ENCODE results near the gene TRAPPC2B.

Gene TRAPPC2B

DNA sequence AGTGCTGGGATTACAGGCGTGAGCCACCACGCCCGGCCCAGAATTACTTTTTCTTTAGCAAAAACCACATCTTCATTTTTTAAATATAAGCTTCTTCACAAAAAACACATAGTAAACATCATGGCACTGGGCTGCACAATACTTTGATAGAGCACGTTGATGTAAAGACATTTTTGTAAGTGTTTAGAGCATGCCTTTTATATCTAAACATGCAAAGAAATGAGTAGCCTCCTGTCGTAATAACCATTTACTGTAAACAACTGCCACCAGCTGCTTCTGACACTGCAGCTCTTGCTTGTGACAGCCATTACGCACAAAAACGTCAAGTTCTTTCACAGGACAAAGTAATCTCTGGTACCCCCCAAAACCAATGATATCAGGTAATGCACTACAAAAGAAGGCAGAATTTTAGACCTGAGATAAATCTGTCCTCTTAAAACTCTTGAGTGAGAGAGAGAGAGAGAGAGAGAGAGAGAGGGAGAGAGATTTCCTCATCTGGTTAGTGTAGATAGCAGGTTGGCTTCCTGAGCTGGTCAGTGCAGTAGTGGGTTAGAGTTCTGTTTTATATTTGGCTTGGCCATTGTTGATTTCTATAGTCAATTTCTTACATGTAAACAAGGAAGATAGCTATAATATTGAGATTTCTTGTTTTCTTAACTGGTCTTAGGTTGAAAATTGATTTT lies 19.6 kb downstream of the TRAPPC2B start:
- in situ Hi-C loops (cut with MboI; ENCODE audit: low sequenced_read_pairs, unreplicated experiment) = no loop called here
- DNase-seq (ENCODE audit: low spot score) = no peak
- TF ChIP-seq, protein P1, sequence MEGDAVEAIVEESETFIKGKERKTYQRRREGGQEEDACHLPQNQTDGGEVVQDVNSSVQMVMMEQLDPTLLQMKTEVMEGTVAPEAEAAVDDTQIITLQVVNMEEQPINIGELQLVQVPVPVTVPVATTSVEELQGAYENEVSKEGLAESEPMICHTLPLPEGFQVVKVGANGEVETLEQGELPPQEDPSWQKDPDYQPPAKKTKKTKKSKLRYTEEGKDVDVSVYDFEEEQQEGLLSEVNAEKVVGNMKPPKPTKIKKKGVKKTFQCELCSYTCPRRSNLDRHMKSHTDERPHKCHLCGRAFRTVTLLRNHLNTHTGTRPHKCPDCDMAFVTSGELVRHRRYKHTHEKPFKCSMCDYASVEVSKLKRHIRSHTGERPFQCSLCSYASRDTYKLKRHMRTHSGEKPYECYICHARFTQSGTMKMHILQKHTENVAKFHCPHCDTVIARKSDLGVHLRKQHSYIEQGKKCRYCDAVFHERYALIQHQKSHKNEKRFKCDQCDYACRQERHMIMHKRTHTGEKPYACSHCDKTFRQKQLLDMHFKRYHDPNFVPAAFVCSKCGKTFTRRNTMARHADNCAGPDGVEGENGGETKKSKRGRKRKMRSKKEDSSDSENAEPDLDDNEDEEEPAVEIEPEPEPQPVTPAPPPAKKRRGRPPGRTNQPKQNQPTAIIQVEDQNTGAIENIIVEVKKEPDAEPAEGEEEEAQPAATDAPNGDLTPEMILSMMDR (IDR thresholded peaks at IDR 0.05; ENCODE audit: borderline replicate concordance, control extremely low read depth, extremely low read depth, insufficient read depth, missing control alignments) = no peak

DNA sequence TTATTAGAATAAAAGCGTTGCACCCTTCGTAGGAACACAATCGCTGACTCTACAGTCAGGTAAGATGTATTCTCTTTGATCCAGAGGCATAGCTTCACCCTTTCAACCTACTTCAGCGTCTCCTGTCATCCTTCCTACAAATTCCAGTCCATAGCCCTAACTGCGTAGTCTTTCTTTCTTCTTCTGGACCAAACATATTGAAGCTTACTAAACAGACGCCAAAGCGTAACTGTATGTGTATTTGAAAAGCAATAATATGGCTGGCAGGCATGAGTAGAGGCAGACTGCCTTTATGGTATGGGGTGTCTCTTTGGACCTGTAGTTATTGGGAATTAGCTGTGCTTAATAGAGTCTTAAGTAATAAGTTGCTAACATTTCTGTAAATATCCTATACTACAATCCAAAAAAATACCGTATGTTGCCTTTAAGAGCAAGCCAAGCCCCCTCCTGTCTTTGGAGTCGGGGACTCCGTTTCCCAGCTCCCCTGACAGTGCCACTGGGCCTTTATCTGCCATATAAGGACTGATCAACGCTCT lies 25.9 kb downstream of the TRAPPC2B start:
- in situ Hi-C loops (cut with MboI; ENCODE audit: low sequenced_read_pairs, unreplicated experiment) = no loop called here
- no peak for DNase-seq (ENCODE audit: low spot score)
- TF ChIP-seq, protein P1 (IDR thresholded peaks at IDR 0.05; ENCODE audit: borderline replicate concordance, control extremely low read depth, extremely low read depth, insufficient read depth, missing control alignments) = no peak

DNA sequence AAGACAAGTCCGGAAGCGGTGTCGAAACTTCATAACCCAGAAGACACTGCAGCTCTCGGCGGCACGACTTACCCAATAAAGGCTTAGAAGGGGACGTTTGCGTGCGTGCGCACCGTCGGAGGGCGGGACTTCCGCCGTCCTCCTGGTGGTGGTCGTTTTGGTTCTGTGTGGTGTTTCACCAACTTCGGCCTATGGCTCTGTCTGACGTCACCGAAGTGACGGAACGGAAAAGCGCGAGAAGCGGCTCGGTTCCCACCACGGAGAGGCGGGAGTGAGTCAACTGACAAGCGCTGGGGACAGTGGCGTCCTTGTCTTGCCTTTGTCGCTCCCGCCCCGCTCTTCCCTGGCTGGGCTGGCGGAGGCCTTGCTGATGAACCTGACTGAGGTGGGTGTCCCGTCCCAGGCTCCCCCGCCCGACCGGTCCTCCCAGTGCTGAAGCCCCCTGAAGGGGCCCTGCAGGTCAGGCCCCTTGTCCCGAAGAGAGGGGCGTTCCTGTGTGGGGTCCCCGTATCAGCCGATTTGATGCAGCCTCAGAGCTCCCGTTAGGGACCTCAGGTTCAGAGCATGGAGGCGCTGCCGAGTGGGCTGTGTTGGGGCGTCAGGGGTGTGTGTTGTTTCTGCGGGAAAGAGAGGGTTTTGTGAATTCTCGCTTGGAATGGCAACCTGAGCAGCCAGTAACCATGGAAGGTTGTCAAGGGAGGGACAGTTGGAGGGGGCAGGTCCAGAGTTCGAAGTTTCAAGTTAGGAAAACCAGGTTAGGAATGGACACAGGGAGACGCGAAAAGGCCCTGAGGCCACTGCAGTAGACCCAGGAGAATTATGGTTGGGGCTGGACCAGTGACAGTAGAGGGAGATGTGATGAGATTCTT lies 26.6 kb downstream of the TRAPPC2B start, which contains the start of gene ZNF548:
TSS of gene ZNF548 (plus strand) at position 125 of the 869 bp plus-strand sequence. CDS start at position 371, 246 bp downstream.
- DNase-seq (ENCODE audit: low spot score) = peak; percentile 93
- in situ Hi-C loops (cut with MboI; ENCODE audit: low sequenced_read_pairs, unreplicated experiment) = no loop called here
- TF ChIP-seq, protein P1 (IDR thresholded peaks at IDR 0.05; ENCODE audit: borderline replicate concordance, control extremely low read depth, extremely low read depth, insufficient read depth, missing control alignments) = no peak

DNA sequence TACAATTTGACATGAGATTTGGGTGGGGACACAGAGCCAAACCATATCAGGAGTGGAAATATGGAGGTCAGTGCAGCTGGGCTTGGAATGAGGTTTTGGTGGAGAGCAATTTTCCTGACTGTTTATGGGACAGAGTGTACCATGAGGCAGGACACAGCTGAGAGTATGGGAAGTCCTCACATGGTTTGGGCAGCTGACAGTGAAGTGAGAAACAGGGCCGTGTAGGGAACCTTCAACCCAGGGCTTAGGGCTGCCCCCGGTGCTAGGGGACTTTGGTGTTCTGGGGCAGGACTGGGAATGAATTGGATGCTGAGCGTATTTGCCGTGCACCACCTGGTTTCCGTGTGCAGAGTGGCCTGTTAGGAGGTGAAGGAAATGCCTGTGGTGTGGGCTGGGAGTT lies 32.4 kb downstream of the TRAPPC2B start:
- DNase-seq (ENCODE audit: low spot score) = no peak
- in situ Hi-C loops (cut with MboI; ENCODE audit: low sequenced_read_pairs, unreplicated experiment) = no loop called here
- TF ChIP-seq, protein P1 (IDR thresholded peaks at IDR 0.05; ENCODE audit: borderline replicate concordance, control extremely low read depth, extremely low read depth, insufficient read depth, missing control alignments) = no peak

DNA sequence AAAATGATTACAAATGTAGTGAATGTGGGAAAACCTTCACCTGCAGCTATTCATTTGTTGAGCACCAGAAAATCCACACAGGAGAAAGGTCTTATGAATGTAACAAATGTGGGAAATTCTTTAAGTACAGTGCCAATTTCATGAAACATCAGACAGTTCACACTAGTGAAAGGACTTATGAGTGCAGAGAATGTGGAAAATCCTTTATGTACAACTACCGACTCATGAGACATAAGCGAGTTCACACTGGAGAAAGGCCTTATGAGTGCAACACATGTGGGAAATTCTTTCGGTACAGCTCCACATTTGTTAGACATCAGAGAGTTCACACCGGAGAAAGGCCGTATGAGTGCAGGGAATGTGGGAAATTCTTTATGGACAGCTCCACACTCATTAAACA lies 35.5 kb downstream of the TRAPPC2B start:
- TF ChIP-seq, protein P1 (IDR thresholded peaks at IDR 0.05; ENCODE audit: borderline replicate concordance, control extremely low read depth, extremely low read depth, insufficient read depth, missing control alignments) = no peak
- in situ Hi-C loops (cut with MboI; ENCODE audit: low sequenced_read_pairs, unreplicated experiment) = no loop called here
- no peak for DNase-seq (ENCODE audit: low spot score)

DNA sequence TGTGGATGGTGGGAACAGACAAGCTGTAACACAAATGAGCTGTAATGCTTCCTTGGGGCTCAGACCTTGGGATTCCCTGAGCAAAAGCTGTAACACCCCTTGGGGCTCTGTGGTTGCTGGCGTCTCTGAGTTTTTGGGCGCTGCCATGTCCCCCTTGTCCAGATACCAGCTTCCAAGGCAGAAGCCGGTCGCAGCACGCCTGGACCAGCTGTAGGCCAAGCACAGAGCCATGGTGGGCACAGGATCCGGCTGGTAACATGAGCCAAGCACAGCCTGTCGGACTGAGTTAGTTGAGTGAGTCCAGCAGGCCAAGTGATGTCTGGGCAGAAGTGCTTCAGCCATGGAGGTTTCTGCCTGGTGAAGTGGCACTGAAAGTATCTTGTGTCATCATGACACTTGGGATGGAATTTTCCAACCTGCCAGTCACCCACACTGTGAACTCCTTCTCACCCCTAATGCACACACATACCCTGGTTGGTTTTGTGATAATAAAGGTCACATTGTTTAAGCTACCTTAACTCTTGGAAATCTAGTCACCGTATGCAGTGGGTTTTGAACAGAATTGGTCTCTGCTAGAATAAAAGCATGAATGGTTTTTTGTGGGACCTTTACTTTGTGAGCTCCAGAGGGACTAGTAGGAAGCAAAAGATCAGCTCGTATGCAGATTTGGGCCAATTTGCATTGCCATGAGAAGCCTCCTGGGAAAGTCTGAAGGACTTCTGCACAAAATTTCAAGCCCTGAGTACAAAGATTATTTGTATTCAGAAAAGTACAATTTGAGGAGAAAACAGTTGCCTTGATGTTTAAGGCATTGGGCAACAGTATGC lies 40.6 kb downstream of the TRAPPC2B start:
- DNase-seq (ENCODE audit: low spot score) = no peak

More for the DNA sequence above, 40.6 kb downstream of the TRAPPC2B start:
- TF ChIP-seq, protein P1 (IDR thresholded peaks at IDR 0.05; ENCODE audit: borderline replicate concordance, control extremely low read depth, extremely low read depth, insufficient read depth, missing control alignments) = no peak
- in situ Hi-C loops (cut with MboI; ENCODE audit: low sequenced_read_pairs, unreplicated experiment) = no loop called here

Data from GM13976 (cell line).